HPDE6-E6E7 (cell line): ENCODE results near the gene KRTAP25-1.

Source experiments
- DNase-seq: peaks from one replicate; pipeline ENCODE4 v3.0.0; 2011; ENCODE audit warnings: missing footprints; ENCODE audit errors: extremely low spot score

The KRTAP25-1 gene

DNA sequence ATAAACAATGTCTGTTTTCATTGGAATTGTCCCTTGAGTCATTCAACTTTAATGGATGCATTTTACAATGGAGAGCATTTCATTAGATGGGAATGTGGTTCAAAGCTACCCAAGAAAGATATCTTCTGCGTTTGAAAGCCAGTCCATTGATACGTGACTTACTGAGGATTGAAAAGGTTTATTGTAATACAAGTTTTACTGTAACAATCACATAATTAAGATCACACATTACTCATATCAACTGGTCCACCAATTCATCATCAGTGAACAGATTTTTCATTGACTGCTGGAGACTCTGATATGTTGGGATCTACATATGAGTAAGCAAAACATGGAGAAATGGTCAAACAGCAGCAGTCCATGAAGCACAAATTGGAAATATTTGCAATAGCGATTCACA, 39.4 kb downstream of the KRTAP25-1 start:
- DNase-seq = no peak

DNA sequence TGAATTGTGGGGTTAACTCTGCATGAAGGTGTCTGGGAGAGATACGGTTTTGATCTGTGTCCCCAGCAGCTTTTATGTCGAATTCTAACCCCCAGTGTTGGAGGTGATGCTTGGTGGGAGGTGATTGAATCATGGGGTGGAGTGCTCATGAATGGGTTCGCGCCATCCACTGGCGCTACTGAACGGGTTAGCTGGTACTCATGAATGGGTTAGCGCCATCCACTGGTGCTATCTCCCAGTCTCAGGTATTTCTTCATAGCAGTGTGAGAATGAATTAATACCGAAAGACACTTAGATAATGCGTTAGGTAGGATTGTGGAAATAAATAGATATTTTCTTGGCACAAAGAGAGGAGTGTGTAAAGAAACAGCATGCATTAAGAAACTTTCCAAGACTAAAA, 40.5 kb downstream of the KRTAP25-1 start:
- DNase-seq = no peak

DNA sequence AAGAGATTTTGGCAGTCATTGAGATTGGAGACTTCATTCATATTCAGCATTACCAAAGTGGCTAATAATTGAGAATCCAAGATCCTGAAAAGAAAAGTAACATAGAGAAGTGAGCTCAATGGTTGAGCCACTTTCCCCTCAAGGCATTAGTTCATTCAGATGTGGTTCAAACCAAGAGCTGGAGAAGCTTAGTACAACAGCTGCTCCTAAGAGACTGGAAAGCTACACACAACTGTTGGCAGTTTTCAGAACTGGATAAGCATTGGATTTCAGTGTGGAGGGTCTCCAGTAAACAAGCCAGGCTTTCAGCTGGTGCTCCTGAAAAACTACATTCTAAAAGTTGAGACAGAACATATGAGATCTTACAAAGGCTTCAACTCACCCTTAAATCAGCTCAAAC, 44.3 kb downstream of the KRTAP25-1 start:
- no peak for DNase-seq

DNA sequence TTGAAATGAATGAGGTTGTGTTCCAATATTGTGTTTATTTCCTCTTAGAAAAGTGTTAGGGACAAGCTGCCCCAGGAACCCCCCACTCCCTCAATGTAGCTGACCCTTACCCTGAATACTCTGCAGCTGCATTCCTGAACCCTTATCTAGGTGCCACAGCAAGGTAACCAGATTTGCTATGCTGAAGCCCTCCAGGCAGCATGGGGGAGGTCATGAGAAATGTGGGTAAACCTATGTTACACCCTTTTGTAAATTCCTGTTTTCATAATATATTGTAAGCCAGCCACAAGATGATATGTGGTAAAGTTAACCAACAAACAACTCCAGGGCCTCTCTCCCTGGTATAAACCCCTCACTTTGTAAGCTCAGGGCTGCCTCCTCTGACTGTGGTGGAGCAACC, 45.6 kb downstream of the KRTAP25-1 start:
- DNase-seq = no peak

DNA sequence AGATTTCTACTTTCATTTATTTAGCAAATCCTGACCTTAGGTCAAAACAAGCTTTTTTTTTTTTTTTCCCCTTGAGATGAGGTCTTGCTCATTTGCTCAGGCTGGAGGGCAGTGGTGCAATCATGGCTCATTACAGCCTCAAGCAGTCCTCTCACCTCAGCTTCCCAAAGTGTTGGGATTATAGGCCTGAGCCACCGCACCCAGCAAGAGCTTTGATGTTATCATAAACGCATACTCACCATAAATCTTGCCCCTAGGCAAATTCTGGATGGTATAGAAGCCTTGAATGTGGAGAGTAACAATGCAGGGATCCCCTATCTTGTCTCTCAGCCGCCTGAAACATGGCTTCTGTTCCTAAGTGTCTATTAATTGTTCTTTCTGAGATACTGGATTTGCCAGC, 48.7 kb downstream of the KRTAP25-1 start:
- no peak for DNase-seq
